Measurements from ENCODE around the gene PRRG2. TPM values are rescaled to one million over a fixed set of nuclear protein-coding genes. Genes with fewer than 3 reads are reported as not detected.

Gene PRRG2
- total RNA-seq, 1 experiment from 2014 or later = not detected

GRCh38 chr19:49639401-49640112 is 58.4 kb downstream of the PRRG2 start:
- Histone ChIP-seq H3K27me3 (replicated peaks) (no peaks in the 10 kb centered on the region), H3K9me3 (replicated peaks) (no peaks in the 10 kb centered on the region), H3K4me1 (replicated peaks) (peaks cover 29% of the 10 kb centered on the region), H3K4me3 (peak overlapping the region; percentile 59), H3K36me3 (peaks cover 22% of the 10 kb centered on the region), H3K27ac (peak overlapping the region; percentile 60)
- DNase-seq (ENCODE audit: low read depth in 1 of 2, low spot score in 2 of 2) = peak in 1 of 2 experiments; percentile 32

GRCh38 chr19:49640113-49640898 is 59.2 kb downstream of the PRRG2 start, which contains the start of gene RRAS:
TSS of gene RRAS (minus strand) at chr19:49640143. CDS start at chr19:49640098, 45 bp downstream.
- H3K27ac ChIP-seq = peak within 1 kb of the TSS; percentile 100

More at GRCh38 chr19:49640113-49640898, 59.2 kb downstream of the PRRG2 start, which contains the start of gene RRAS:
- Histone ChIP-seq H3K4me3 (peak within 1 kb of the TSS; percentile 59), H3K27me3 (replicated peaks) (no peaks in the 10 kb centered on the region), H3K4me1 (replicated peaks) (peaks cover 29% of the 10 kb centered on the region), H3K9me3 (replicated peaks) (no peaks in the 10 kb centered on the region), H3K36me3 (peaks cover 22% of the 10 kb centered on the region)
- DNase-seq (ENCODE audit: low read depth in 1 of 2, low spot score in 2 of 2) = peak; percentile 100

Other genes starting within 250 kb of the PRRG2 start
- not detected in 2 replicates for gene CD37, start 245.9 kb upstream of the PRRG2 start, total RNA-seq (2014; rRNA removed; shearing (Covaris generic))
- gene TEAD2, start 218.9 kb upstream of the PRRG2 start, total RNA-seq (2014; rRNA removed; shearing (Covaris generic)) = 27.7 and 33.7 TPM in 2 replicates
- gene DKKL1, start 217.4 kb upstream of the PRRG2 start, total RNA-seq (2014; rRNA removed; shearing (Covaris generic)) = 0.13 and 0.75 TPM in 2 replicates
- gene KASH5, start 193.1 kb upstream of the PRRG2 start, total RNA-seq (2014; rRNA removed; shearing (Covaris generic)) = not detected in 2 replicates
- gene PTH2, start 157.9 kb upstream of the PRRG2 start, total RNA-seq (2014; rRNA removed; shearing (Covaris generic)) = not detected in 2 replicates
- gene GFY, start 155.9 kb upstream of the PRRG2 start, total RNA-seq (2014; rRNA removed; shearing (Covaris generic)) = not detected in 2 replicates
- gene SLC17A7, start 139.8 kb upstream of the PRRG2 start, total RNA-seq (2014; rRNA removed; shearing (Covaris generic)) = not detected in 2 replicates
- 78.2 and 111 TPM in 2 replicates for gene PIH1D1, start 129.5 kb upstream of the PRRG2 start, total RNA-seq (2014; rRNA removed; shearing (Covaris generic))
- gene ALDH16A1, start 128.1 kb upstream of the PRRG2 start, total RNA-seq (2014; rRNA removed; shearing (Covaris generic)) = 37.5 and 52.9 TPM in 2 replicates
- 0.95 TPM in 1 of 2 replicates, not detected in the other for gene FLT3LG, start 107.1 kb upstream of the PRRG2 start, total RNA-seq (2014; rRNA removed; shearing (Covaris generic))
- 1,714 and 2,572 TPM in 2 replicates for gene RPL13A, start 93.7 kb upstream of the PRRG2 start, total RNA-seq (2014; rRNA removed; shearing (Covaris generic))
- 2,318 and 2,803 TPM in 2 replicates for gene RPS11, start 84.9 kb upstream of the PRRG2 start, total RNA-seq (2014; rRNA removed; shearing (Covaris generic))
- 11.8 and 21.5 TPM in 2 replicates for gene FCGRT, start 68.7 kb upstream of the PRRG2 start, total RNA-seq (2014; rRNA removed; shearing (Covaris generic))
- 55.5 and 61.2 TPM in 2 replicates for gene RCN3, start 53.3 kb upstream of the PRRG2 start, total RNA-seq (2014; rRNA removed; shearing (Covaris generic))
- gene NOSIP, start 760 bp upstream of the PRRG2 start, total RNA-seq (2014; rRNA removed; shearing (Covaris generic)) = 129 and 140 TPM in 2 replicates
- 0.66 and 2.6 TPM in 2 replicates for gene PRR12, start 9.9 kb downstream of the PRRG2 start, total RNA-seq (2014; rRNA removed; shearing (Covaris generic))
- 8.1 and 30.6 TPM in 2 replicates for gene RRAS, start 58.8 kb downstream of the PRRG2 start, total RNA-seq (2014; rRNA removed; shearing (Covaris generic))
- gene SCAF1, start 60.9 kb downstream of the PRRG2 start, total RNA-seq (2014; rRNA removed; shearing (Covaris generic)) = 23.2 and 27.3 TPM in 2 replicates
- 56.9 and 61.4 TPM in 2 replicates for gene IRF3, start 84.5 kb downstream of the PRRG2 start, total RNA-seq (2014; rRNA removed; shearing (Covaris generic))
- 9.5 and 16.2 TPM in 2 replicates for gene BCL2L12, start 84.6 kb downstream of the PRRG2 start, total RNA-seq (2014; rRNA removed; shearing (Covaris generic))
- 208 and 421 TPM in 2 replicates for gene PRMT1, start 96.0 kb downstream of the PRRG2 start, total RNA-seq (2014; rRNA removed; shearing (Covaris generic))
- gene ADM5, start 108.3 kb downstream of the PRRG2 start, total RNA-seq (2014; rRNA removed; shearing (Covaris generic)) = 0.58 TPM in 1 of 2 replicates, not detected in the other
- gene CPT1C, start 109.8 kb downstream of the PRRG2 start, total RNA-seq (2014; rRNA removed; shearing (Covaris generic)) = 0.05 TPM in 1 of 2 replicates, not detected in the other
- not detected in 2 replicates for gene TSKS, start 182.0 kb downstream of the PRRG2 start, total RNA-seq (2014; rRNA removed; shearing (Covaris generic))
- 87.8 and 103 TPM in 2 replicates for gene AP2A1, start 185.7 kb downstream of the PRRG2 start, total RNA-seq (2014; rRNA removed; shearing (Covaris generic))
- gene FUZ, start 232.0 kb downstream of the PRRG2 start, total RNA-seq (2014; rRNA removed; shearing (Covaris generic)) = 3.4 and 10.0 TPM in 2 replicates
- 13.2 and 14.6 TPM in 2 replicates for gene MED25, start 237.0 kb downstream of the PRRG2 start, total RNA-seq (2014; rRNA removed; shearing (Covaris generic))

All from SJSA1 (cell line).